Endothelial cell of umbilical vein (primary cell): ENCODE data around the gene KRTAP2-1. TPM values are rescaled to one million over a fixed set of nuclear protein-coding genes. Genes with fewer than 3 reads are reported as not detected.
"Not testable (repeated sequence)": the region's sequence is repeated elsewhere in the genome, so short reads cannot be mapped to it uniquely, and the experiment has no call there.

Experiments used
- BruUV-seq: library from RNA; stranded (reverse); fragments of 400-500 nt; replicated peaks from 2 replicates; lab custom pipeline; 2021; lab: Mats Ljungman, UMichigan
- CTCF ChIA-PET: fragments of 300-600, 350-600 bp; sonication (Branson Sonifier 250); formaldehyde crosslinking; loops from one replicate; lab custom pipeline; 2021; ENCODE audit warnings: antibody characterized with exemption, inconsistent platforms; lab: Charles Lee
- POLR2A ChIA-PET: fragments of 300-600, 350-600 bp; sonication (Branson Sonifier 250); formaldehyde crosslinking; loops from one replicate; lab custom pipeline; 2021; ENCODE audit warnings: antibody characterized with exemption, inconsistent platforms; lab: Charles Lee
- DNase-seq: peaks from one replicate; pipeline ENCODE4 v3.0.0-alpha.2; 2011; ENCODE audit warnings: low read depth, low spot score
- FAIRE-seq: peaks from 2 replicates; lab custom pipeline; 2011; peaks lifted over from hg19 to GRCh38; lab: Jason Lieb, UNC
- H2AFZ ChIP-seq: 2 replicates; pipeline ENCODE4 v1.6.0; 2012; ENCODE audit warnings: low read depth, low read length, control low read depth, inconsistent platforms
- H3K27ac ChIP-seq: 2 replicates; pipeline ENCODE4 v1.5.1; 2011; ENCODE audit warnings: low read depth, mild to moderate bottlenecking, control low read depth, low read length, moderate library complexity; ENCODE audit not compliant: insufficient read depth
- H3K27me3 ChIP-seq, 2 experiments: 2 replicates each; pipeline versions ENCODE4 v1.6.0 to v1.6.1; 2011; ENCODE audit warnings: low read length in 2 of 2, mixed read lengths in 1 of 2; ENCODE audit not compliant: control insufficient read depth in 2 of 2, insufficient read depth in 2 of 2
- H3K36me3 ChIP-seq, 2 experiments: 2 replicates in 1 of 2; 3 replicates in 1 of 2; pipeline ENCODE4 v1.5.1; 2011; ENCODE audit warnings: low read length in 2 of 2, mild to moderate bottlenecking in 1 of 2, moderate library complexity in 1 of 2; ENCODE audit not compliant: control insufficient read depth in 2 of 2, insufficient read depth in 2 of 2; ENCODE audit errors: extremely low read depth in 1 of 2
- H3K4me1 ChIP-seq: 3 replicates; pipeline ENCODE4 v1.5.1; 2011; ENCODE audit warnings: mild to moderate bottlenecking, low read length; ENCODE audit not compliant: control insufficient read depth, insufficient read depth; ENCODE audit errors: extremely low read depth
- H3K4me2 ChIP-seq: 2 replicates; pipeline ENCODE4 v1.6.1; 2011; ENCODE audit warnings: low read length, control low read depth, mixed read lengths; ENCODE audit not compliant: insufficient read depth
- H3K4me3 ChIP-seq, 3 experiments: fragments of 200-600 bp in 1 of 3; sonication (generic), shearing (Covaris generic) in 1 of 3; replicated peaks in 1 of 3; 2 replicates each; pipeline ENCODE4 v1.5.1; 2011 to 2016; ENCODE audit warnings: control low read depth in 3 of 3, low read length in 3 of 3, mild to moderate bottlenecking in 2 of 3, inconsistent platforms in 1 of 3, low read depth in 1 of 3, moderate library complexity in 1 of 3; ENCODE audit not compliant: insufficient read depth in 1 of 3
- H3K79me2 ChIP-seq: 2 replicates; pipeline ENCODE4 v1.6.0; 2012; ENCODE audit warnings: low read length, inconsistent platforms; ENCODE audit not compliant: control insufficient read depth, insufficient read depth
- H3K9ac ChIP-seq: replicated peaks from 2 replicates; pipeline ENCODE3; 2011; ENCODE audit warnings: low read length, control low read depth; ENCODE audit not compliant: insufficient read depth; ENCODE audit errors: extremely low read depth
- H3K9me1 ChIP-seq: replicated peaks from 3 replicates; pipeline ENCODE4 v1.6.0; 2011; ENCODE audit warnings: mild to moderate bottlenecking, low read length; ENCODE audit not compliant: control insufficient read depth, insufficient read depth; ENCODE audit errors: extremely low read depth
- H3K9me3 ChIP-seq: replicated peaks from 2 replicates; pipeline ENCODE4 v1.5.1; 2012; ENCODE audit warnings: low read length, inconsistent platforms; ENCODE audit not compliant: control insufficient read depth, insufficient read depth
- H4K20me1 ChIP-seq: replicated peaks from 2 replicates; pipeline ENCODE3; 2011; ENCODE audit warnings: mild to moderate bottlenecking, low read length; ENCODE audit not compliant: control insufficient read depth, insufficient read depth; ENCODE audit errors: extremely low read depth
- CTCF ChIP-seq, 2 donors: IDR thresholded peaks; 1 replicate in 1 of 2; 2 replicates in 1 of 2; pipeline ENCODE4 v1.5.1; 2011; ENCODE audit warnings: low read length in 2 of 2, mild to moderate bottlenecking in 2 of 2, moderate library complexity in 2 of 2, control low read depth in 1 of 2, inconsistent platforms in 1 of 2, low read depth in 1 of 2; ENCODE audit not compliant: insufficient read depth in 1 of 2; ENCODE audit errors: extremely low read depth in 1 of 2
- EZH2 ChIP-seq: IDR thresholded peaks from 2 replicates; pipeline ENCODE4 v1.6.1; 2012; ENCODE audit warnings: borderline replicate concordance, low read depth, mild to moderate bottlenecking, moderate library complexity, low read length, inconsistent platforms; ENCODE audit not compliant: severe bottlenecking
- FOS ChIP-seq: IDR thresholded peaks from 2 replicates; pipeline ENCODE4 v1.6.1; 2011; ENCODE audit warnings: mild to moderate bottlenecking, low read length, moderate library complexity, borderline replicate concordance; ENCODE audit not compliant: insufficient read depth
- GATA2 ChIP-seq: IDR thresholded peaks from 2 replicates; pipeline ENCODE4 v1.7.0; 2011; ENCODE audit warnings: low read depth, mild to moderate bottlenecking, moderate library complexity, mixed read lengths, low read length; ENCODE audit not compliant: insufficient read length, insufficient read depth
- JUN ChIP-seq: IDR thresholded peaks from 2 replicates; pipeline ENCODE4 v1.6.1; 2011; ENCODE audit warnings: borderline replicate concordance, low read depth; ENCODE audit not compliant: insufficient read length, insufficient read depth
- MYC ChIP-seq: IDR thresholded peaks from one replicate; pipeline ENCODE4 v1.6.1; 2011; ENCODE audit warnings: mild to moderate bottlenecking, low read depth, low read length
- POLR2A ChIP-seq: IDR thresholded peaks from 2 replicates; pipeline ENCODE4 v1.6.1; 2012; ENCODE audit warnings: low read depth, mild to moderate bottlenecking, control low read depth, low read length
- POLR2AphosphoS5 ChIP-seq: IDR thresholded peaks from 2 replicates; pipeline ENCODE4 v1.6.1; 2012; ENCODE audit warnings: low read depth, mild to moderate bottlenecking, control low read depth, low read length, moderate library complexity; ENCODE audit not compliant: insufficient read depth
- dilution Hi-C: fragments of 300-500 bp; cut with MboI; formaldehyde crosslinking; loops from one replicate; pipeline ENCODE4 v1.15.0; 2019; ENCODE audit warnings: low sequenced_read_pairs; ENCODE audit not compliant: extremely low pct_ligation_motif_present
- intact Hi-C: fragments of 100-400 bp; cut with micrococcal nuclease; formaldehyde crosslinking; loops from one replicate; pipeline ENCODE4 v1.10.0; 2022
- polyA plus RNA-seq, 4 experiments: library from polyadenylated mRNA; depleted of rRNA in 3 of 4; stranded (reverse) in 3 of 4; unstranded in 1 of 4; fragments of >200 nt; gene quantifications; 2 replicates each; pipeline versions ENCODE4 v1.2.1 to v1.2.3, GENCODE V29; 2011 to 2012; ENCODE audit warnings: missing spikeins in 1 of 4
- total RNA-seq: library from RNA; stranded (reverse); gene quantifications from 2 replicates; pipeline ENCODE4 v1.2.3, GENCODE V29; 2021
- TF ChIP-seq, protein P1 (sequence below): IDR thresholded peaks from 2 replicates; pipeline ENCODE4 v1.6.1; 2011; ENCODE audit not compliant: insufficient read depth, insufficient read length

KRTAP2-1 gene
- total and polyA plus RNA-seq, 2 donors (not counting 3 experiments of a cell fraction or from before 2014, with no cell fraction given), result not detected

GRCh38 chr17:41001795-41002194 is 45.3 kb downstream of the KRTAP2-1 start:
- CTCF ChIA-PET, result no interaction called here
- intact Hi-C loops (no loop called here), dilution Hi-C loops (no loop called here)
- BruUV-seq, result no TSS peak
- Histone ChIP-seq H3K27ac (no peak overlapping the region), H3K9ac (no peak overlapping the region), H4K20me1 (no peaks in the 10 kb centered on the region), H3K79me2 (no peaks in the 10 kb centered on the region), H3K9me1 (no peaks in the 10 kb centered on the region), H3K9me3 (no peaks in the 10 kb centered on the region), H3K36me3 (no peaks in the 10 kb centered on the region), H3K4me1 (no peaks in the 10 kb centered on the region), H3K4me2 (no peak overlapping the region), H2AFZ (no peak overlapping the region), H3K4me3 (no peak overlapping the region), H3K27me3 (peaks cover 0 to 2% of the 10 kb centered on the region in 2 experiments)
- TF ChIP-seq MYC (no peak), FOS (no peak), EZH2 (no peak), CTCF (IDR thresholded peaks at IDR 0.05; ENCODE audit: extremely low read depth in 1 of 2, insufficient read depth in 1 of 2, low read depth in 1 of 2, low read length in 2 of 2) (no peak), JUN (no peak), POLR2AphosphoS5 (no peak), GATA2 (no peak), POLR2A (no peak)
- TF ChIP-seq, protein P1, sequence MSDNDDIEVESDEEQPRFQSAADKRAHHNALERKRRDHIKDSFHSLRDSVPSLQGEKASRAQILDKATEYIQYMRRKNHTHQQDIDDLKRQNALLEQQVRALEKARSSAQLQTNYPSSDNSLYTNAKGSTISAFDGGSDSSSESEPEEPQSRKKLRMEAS, result no peak
- FAIRE-seq (no peak), DNase-seq (no peak)
- POLR2A ChIA-PET, result no interaction called here

DNA sequence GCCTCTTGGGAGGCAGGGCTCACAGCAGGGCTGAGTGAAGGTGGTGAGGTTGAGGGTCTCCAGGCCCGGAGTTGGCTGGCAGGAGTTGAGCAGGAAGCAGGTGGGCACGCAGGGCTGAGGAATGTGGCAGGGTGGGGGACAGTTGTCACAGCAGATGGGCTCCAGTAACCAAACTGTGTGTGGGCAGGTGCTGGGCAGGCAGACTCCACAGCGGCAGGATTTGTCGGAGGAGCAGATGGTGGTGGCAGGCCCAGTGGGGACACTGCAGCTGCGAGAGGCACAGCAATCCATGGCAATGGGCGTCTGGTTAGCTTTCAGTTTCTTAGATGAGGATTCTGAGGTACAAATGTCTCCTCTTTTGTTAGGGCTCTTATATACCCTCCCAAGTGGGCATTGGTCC is 47.6 kb downstream of the KRTAP2-1 start, which contains the start of gene KRTAP3-2:
TSS of gene KRTAP3-2 (minus strand) at position 344 of the 400 bp plus-strand sequence. CDS start at position 291, 53 bp downstream.
- H3K36me3 ChIP-seq, H3K4me2 ChIP-seq, H3K4me3 ChIP-seq, dilution Hi-C loops, H3K27ac ChIP-seq, FAIRE-seq, BruUV-seq, H3K27me3 ChIP-seq, H3K79me2 ChIP-seq, H3K9ac ChIP-seq, intact Hi-C loops, H3K9me3 ChIP-seq, H4K20me1 ChIP-seq, H2AFZ ChIP-seq, H3K9me1 ChIP-seq, DNase-seq, CTCF ChIA-PET, H3K4me1 ChIP-seq, POLR2A ChIA-PET: not testable (repeated sequence)
